ENCODE results near the gene SPATA25. TPM values are rescaled to one million over a fixed set of nuclear protein-coding genes. Genes with fewer than 3 reads are reported as not detected.

The SPATA25 gene
- total RNA-seq (2022; extraction: Qiagen RNA extraction; ENCODE audit: low read depth), result 0.39 to 0.89 TPM (median 0.85 TPM) in 4 of 5 replicates, not detected in the other

GRCh38 chr20:45887346-45887715 is at the start of gene SPATA25:
TSS of gene SPATA25 (minus strand) at chr20:45887622. CDS start at chr20:45887590, 32 bp downstream.

DNA sequence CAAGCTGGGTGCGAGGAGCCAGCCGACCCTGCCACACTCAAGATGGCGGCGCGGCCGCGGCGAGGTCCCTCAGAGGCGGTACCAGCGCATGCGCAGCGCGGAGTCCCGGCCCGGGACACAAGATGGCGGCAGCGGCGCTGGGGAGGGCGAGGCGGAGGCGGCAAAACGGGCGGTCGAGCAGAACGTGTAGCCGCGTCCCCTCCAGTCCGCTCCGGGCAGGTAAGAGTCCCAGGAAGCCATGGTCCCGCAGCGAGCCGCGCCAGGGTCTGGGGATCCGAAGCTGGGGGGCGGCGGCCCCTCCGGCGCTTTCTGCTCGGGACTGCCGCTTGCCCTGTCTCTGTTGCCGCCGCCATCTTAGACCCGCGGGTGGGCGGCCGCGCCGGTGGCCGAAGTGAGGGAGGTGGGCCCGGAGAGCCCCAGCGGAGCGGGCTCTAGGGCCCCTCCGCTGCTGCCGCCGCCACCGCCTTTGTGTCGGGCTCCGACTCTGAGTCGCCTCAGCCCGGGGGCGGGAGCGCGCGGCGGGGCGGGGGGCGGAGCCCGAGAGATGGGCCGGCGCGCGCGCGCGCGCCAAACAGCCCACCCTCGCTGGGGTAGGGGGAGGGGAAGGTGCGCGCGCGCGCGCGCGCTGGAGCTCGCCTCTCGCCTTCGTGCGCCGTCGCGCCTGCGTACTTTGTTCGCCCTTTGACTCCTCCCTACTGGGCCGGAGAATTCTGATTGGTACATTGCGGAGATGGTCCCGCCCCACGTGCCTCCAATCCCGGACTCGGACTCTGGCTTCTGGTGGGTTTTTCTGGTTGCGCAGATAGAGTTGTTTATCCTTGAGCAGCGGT is 47.4 kb upstream of the SPATA25 start, which contains the start of gene PCIF1:
Gene PCIF1, plus strand, starts transcription at position 98 of the 830 bp plus-strand sequence. CDS start 4,317 bp downstream, outside the sequence.

DNA sequence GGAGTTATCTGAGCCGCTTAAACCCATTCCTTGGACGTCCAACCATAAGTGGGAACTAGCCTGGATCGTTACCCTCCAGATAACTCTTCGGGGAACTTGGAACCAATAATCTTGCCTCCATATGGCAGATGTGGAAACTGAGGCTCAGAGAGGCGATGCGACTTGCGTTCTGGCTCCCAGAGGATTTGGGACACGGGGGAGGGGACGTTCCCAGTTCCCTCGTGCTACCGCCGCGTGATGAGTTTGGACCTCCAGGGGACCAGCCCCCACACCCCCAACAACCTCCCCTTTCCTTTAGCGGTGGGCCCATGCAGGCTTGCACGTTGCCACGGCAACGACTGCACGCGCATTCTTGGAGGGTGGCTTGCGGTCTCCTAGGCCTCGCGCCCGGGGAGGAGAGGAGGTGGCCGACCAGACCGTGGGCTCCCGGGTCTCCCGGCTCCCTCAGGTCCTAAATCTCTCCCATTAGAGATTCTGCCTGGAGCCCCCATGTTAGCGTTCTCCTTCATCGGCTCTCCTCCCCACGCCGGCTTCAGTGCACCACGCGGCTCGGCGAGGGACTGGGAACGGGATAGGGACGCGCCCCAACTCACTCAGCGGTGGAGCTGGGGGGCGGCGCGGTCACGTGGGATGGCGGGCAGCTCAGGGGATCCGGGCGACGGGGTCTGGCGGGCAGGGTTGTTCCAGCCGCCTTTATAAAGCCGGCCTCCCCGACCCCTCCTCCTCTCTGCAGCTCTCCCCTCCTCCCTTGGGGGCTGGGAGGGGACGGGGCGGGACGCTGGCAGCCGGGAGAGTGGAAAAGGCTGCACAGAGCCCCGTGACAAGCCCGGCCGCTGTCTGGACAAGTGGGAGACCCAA is 24.3 kb upstream of the SPATA25 start, which contains the start of gene PLTP:
Gene PLTP, minus strand, starts transcription at position 670 of the 858 bp plus-strand sequence. CDS start 703 bp downstream, outside the sequence.

DNA sequence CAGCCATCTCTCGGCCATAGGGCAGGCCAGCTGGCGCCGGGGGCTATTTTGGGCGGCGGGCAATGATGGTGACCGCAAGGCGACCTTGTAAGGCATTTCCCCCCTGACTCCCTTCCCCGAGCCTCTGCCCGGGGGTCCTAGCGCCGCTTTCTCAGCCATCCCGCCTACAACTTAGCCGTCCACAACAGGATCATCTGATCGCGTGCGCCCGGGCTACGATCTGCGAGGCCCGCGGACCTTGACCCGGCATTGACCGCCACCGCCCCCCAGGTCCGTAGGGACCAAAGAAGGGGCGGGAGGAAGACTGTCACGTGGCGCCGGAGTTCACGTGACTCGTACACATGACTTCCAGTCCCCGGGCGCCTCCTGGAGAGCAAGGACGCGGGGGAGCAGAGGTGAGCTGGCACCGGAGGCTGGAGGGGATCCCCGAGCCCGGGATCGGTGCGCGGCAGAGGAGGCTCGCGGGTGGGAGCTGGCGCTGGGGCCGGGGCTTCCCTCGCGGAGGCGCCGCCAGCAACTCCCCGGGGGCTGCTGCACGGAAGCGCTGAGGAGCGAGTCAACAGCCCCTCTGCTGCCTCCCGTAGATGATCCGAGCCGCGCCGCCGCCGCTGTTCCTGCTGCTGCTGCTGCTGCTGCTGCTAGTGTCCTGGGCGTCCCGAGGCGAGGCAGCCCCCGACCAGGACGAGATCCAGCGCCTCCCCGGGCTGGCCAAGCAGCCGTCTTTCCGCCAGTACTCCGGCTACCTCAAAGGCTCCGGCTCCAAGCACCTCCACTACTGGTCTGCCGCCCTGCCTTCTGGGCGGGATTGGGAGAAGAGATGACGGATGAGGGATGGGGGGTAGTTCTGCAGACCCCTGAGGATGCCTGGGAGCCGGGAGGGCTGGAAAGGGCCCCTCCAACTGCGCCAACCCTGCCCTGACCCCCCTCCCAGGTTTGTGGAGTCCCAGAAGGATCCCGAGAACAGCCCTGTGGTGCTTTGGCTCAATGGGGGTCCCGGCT is 3.9 kb upstream of the SPATA25 start, which contains the start of the genes CTSA and NEURL2:
Gene CTSA, plus strand, starts transcription at position 351 of the 999 bp plus-strand sequence. Its CDS starts 234 bp downstream, at position 585.
Gene NEURL2, minus strand, starts transcription at position 224 of the 999 bp plus-strand sequence. Its CDS starts 217 bp downstream, at position 7.

GRCh38 chr20:45880988-45881788 is 6.2 kb downstream of the SPATA25 start, which contains the start of gene ZSWIM1:
TSS of gene ZSWIM1 (plus strand) at chr20:45881227. CDS start at chr20:45882593, 1,366 bp downstream.

GRCh38 chr20:45857114-45857881 is 30.1 kb downstream of the SPATA25 start, which contains the start of the genes ACOT8 and ZSWIM3:
TSS of gene ACOT8 (minus strand) at chr20:45857392. CDS start at chr20:45857315, 77 bp downstream.
TSS of gene ZSWIM3 (plus strand) at chr20:45857614. CDS start at chr20:45857826, 212 bp downstream.

Other genes starting within 250 kb of the SPATA25 start
- not detected in 5 replicates for gene WFDC11, start 217.4 kb downstream of the SPATA25 start, total RNA-seq (2022; extraction: Qiagen RNA extraction; ENCODE audit: low read depth)
- not detected in 5 replicates for gene WFDC13, start 185.6 kb downstream of the SPATA25 start, total RNA-seq (2022; extraction: Qiagen RNA extraction; ENCODE audit: low read depth)
- not detected in 5 replicates for gene WFDC10B, start 182.6 kb downstream of the SPATA25 start, total RNA-seq (2022; extraction: Qiagen RNA extraction; ENCODE audit: low read depth)
- not detected in 5 replicates for gene SPINT4, start 165.3 kb downstream of the SPATA25 start, total RNA-seq (2022; extraction: Qiagen RNA extraction; ENCODE audit: low read depth)
- not detected in 5 replicates for gene WFDC3, start 95.7 kb downstream of the SPATA25 start, total RNA-seq (2022; extraction: Qiagen RNA extraction; ENCODE audit: low read depth)
- gene DNTTIP1, start 95.7 kb downstream of the SPATA25 start, total RNA-seq (2022; extraction: Qiagen RNA extraction; ENCODE audit: low read depth), result 33.0 to 35.3 TPM (median 35.0 TPM) in 5 replicates
- 213 to 281 TPM (median 233 TPM) in 5 replicates for gene UBE2C, start 75.0 kb downstream of the SPATA25 start, total RNA-seq (2022; extraction: Qiagen RNA extraction; ENCODE audit: low read depth)
- not detected in 5 replicates for gene TNNC2, start 60.3 kb downstream of the SPATA25 start, total RNA-seq (2022; extraction: Qiagen RNA extraction; ENCODE audit: low read depth)
- 6.9 to 12.6 TPM (median 11.5 TPM) in 5 replicates for gene SNX21, start 53.8 kb downstream of the SPATA25 start, total RNA-seq (2022; extraction: Qiagen RNA extraction; ENCODE audit: low read depth)
- gene ACOT8, start 30.2 kb downstream of the SPATA25 start, total RNA-seq (2022; extraction: Qiagen RNA extraction; ENCODE audit: low read depth), result 11.6 to 22.7 TPM (median 19.3 TPM) in 5 replicates
- gene ZSWIM3, start 30.0 kb downstream of the SPATA25 start, total RNA-seq (2022; extraction: Qiagen RNA extraction; ENCODE audit: low read depth), result 1.4 to 1.9 TPM (median 1.7 TPM) in 5 replicates
- 4.5 to 6.4 TPM (median 5.2 TPM) in 5 replicates for gene ZSWIM1, start 6.4 kb downstream of the SPATA25 start, total RNA-seq (2022; extraction: Qiagen RNA extraction; ENCODE audit: low read depth)
- gene NEURL2, start 3.6 kb upstream of the SPATA25 start, total RNA-seq (2022; extraction: Qiagen RNA extraction; ENCODE audit: low read depth), result 0.79 to 1.5 TPM (median 0.94 TPM) in 5 replicates
- gene CTSA, start 3.7 kb upstream of the SPATA25 start, total RNA-seq (2022; extraction: Qiagen RNA extraction; ENCODE audit: low read depth), result 80.5 to 129 TPM (median 114 TPM) in 5 replicates
- 1.3 to 2.2 TPM (median 1.5 TPM) in 5 replicates for gene PLTP, start 24.5 kb upstream of the SPATA25 start, total RNA-seq (2022; extraction: Qiagen RNA extraction; ENCODE audit: low read depth)
- gene PCIF1, start 47.1 kb upstream of the SPATA25 start, total RNA-seq (2022; extraction: Qiagen RNA extraction; ENCODE audit: low read depth), result 19.8 to 36.7 TPM (median 33.6 TPM) in 5 replicates
- 6.3 to 10.5 TPM (median 9.8 TPM) in 5 replicates for gene ZNF335, start 84.6 kb upstream of the SPATA25 start, total RNA-seq (2022; extraction: Qiagen RNA extraction; ENCODE audit: low read depth)
- 0.22 to 0.81 TPM (median 0.60 TPM) in 5 replicates for gene MMP9, start 121.3 kb upstream of the SPATA25 start, total RNA-seq (2022; extraction: Qiagen RNA extraction; ENCODE audit: low read depth)
- gene SLC12A5, start 141.6 kb upstream of the SPATA25 start, total RNA-seq (2022; extraction: Qiagen RNA extraction; ENCODE audit: low read depth), result 12.2 to 17.7 TPM (median 14.1 TPM) in 5 replicates
- 18.2 to 26.8 TPM (median 22.7 TPM) in 5 replicates for gene NCOA5, start 202.3 kb upstream of the SPATA25 start, total RNA-seq (2022; extraction: Qiagen RNA extraction; ENCODE audit: low read depth)
- gene CD40, start 230.7 kb upstream of the SPATA25 start, total RNA-seq (2022; extraction: Qiagen RNA extraction; ENCODE audit: low read depth), result 2.7 to 4.9 TPM (median 4.1 TPM) in 5 replicates

Data from A549 treated with ZK216348 at 1 μM for 4 hours (cell line).